Skin epidermis (tissue), 12 donors: Measurements from ENCODE around the gene PLEKHA1.

ENCODE experiments used
- H3K27ac ChIP-seq, 21 experiments: fragments of 200-600 bp; sonication (generic) in 11 of 21; one replicate each; pipeline ENCODE4 v1.5.0; 2020; ENCODE audit warnings: mild to moderate bottlenecking in 3 of 21, inconsistent platforms in 2 of 21, moderate library complexity in 2 of 21
- H3K4me3 ChIP-seq, 7 experiments: fragments of 200-600 bp; sonication (generic) in 2 of 7; one replicate each; pipeline ENCODE4 v1.5.0; 2020; ENCODE audit warnings: inconsistent platforms in 2 of 7, mild to moderate bottlenecking in 2 of 7, moderate library complexity in 1 of 7

Gene PLEKHA1

DNA sequence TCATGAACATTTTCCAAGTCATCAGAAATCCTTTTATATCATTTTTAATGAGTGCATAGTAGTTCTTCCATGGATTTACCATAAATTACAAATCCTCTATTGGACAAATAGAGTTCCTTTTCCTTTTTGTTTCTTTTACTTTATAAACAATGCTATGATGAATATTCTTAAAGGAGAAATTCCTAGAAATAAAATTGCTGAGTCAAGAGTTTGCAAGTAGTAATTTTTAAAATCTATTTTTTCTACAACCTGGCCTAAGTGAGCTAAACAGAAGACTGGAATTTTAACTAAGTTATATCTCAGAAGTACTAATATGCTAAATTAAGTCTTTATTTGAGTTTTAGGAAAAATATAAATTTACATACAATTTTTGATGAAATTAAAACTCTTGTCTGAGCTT lies 38.8 kb downstream of the PLEKHA1 start:
- no peak overlapping the region for H3K27ac ChIP-seq
- H3K4me3 ChIP-seq = no peak overlapping the region

GRCh38 chr10:122417667-122418066 lies 43.2 kb downstream of the PLEKHA1 start:
- peak overlapping the region in 7 of 21 experiments; percentile 8 to 77 (median 51) for H3K27ac ChIP-seq
- no peak overlapping the region for H3K4me3 ChIP-seq

DNA sequence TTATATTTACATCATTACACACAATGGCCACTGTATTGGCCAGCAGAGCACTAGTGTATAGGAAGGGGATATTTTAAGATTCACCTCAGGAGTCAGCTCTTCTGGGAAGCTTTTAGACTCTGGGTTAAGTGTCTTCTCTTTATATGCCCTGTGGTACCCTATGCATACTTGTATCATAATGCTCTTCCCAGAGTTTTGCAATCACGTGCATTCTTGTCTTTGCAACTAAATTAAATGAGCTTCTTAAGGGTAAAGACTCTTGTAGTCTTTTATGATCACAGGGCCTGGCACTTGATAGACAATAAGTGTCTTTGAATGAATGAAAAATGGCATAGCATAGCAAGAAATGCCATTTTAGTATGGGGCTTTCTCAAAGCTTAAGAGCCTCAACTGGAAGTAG lies 44.5 kb downstream of the PLEKHA1 start:
- no peak overlapping the region for H3K4me3 ChIP-seq
- peak overlapping the region in 2 of 21 experiments; percentile 41 to 59 for H3K27ac ChIP-seq

- no peak overlapping the region for H3K4me3 ChIP-seq
- peak overlapping the region in 9 of 21 experiments; percentile 15 to 61 (median 39) for H3K27ac ChIP-seq
Observed at GRCh38 chr10:122419876-122420623, 45.5 kb downstream of the PLEKHA1 start.

DNA sequence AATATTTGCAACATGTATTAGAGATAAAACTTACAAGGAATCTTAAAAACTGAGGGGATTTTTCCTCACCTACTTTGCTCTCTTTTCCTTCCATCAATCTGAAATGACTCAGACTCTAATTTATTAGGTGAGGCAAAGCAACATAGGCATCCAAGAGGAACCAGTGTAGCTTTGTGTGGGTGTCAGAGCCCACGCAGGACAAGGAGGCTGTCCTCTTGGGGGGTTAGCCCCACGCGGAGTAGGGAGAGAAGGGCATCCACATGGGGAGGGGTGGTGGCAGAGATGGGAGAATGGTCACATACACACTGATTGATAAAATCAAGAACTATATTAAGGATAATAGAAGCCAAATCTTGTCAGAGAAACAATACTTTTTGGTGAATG lies 46.1 kb downstream of the PLEKHA1 start:
- Histone ChIP-seq H3K27ac (peak overlapping the region in 11 of 21 experiments; percentile 3 to 61 (median 39)), H3K4me3 (no peak overlapping the region)

GRCh38 chr10:122421054-122421625 lies 46.6 kb downstream of the PLEKHA1 start:
- H3K4me3 ChIP-seq = no peak overlapping the region
- peak overlapping the region in 13 of 21 experiments; percentile 15 to 63 (median 43) for H3K27ac ChIP-seq

- Histone ChIP-seq H3K4me3 (no peak overlapping the region), H3K27ac (peak overlapping the region in 13 of 21 experiments; percentile 0 to 63 (median 43))
Observed at GRCh38 chr10:122421742-122422141, 47.2 kb downstream of the PLEKHA1 start.

GRCh38 chr10:122422266-122422989 lies 47.9 kb downstream of the PLEKHA1 start:
- H3K4me3 ChIP-seq = no peak overlapping the region

GRCh38 chr10:122424059-122424458 lies 49.6 kb downstream of the PLEKHA1 start:
- H3K27ac ChIP-seq = peak overlapping the region in 1 of 21 experiments; percentile 49
- H3K4me3 ChIP-seq = no peak overlapping the region

More at GRCh38 chr10:122422266-122422989, 47.9 kb downstream of the PLEKHA1 start:
- peak overlapping the region in 11 of 21 experiments; percentile 0 to 63 (median 40) for H3K27ac ChIP-seq

DNA sequence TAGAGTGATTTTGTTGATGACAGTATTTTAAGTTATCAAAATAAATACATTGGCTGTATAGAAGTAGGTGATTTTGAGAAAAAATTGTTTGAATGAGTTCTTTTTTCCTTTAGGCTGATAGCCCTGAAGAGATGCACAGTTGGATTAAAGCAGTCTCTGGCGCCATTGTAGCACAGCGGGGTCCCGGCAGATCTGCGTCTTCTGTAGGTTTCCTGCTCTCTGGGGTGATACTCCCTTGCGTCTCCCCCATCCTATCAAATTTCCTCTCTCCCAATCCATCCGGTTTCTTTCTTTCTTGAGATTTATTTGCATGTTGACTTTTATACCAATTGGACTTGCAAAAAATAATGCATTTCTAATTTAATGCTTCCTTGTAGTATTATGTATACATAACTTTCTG lies 52.3 kb downstream of the PLEKHA1 start:
- H3K27ac ChIP-seq = no peak overlapping the region
- no peak overlapping the region for H3K4me3 ChIP-seq

- Histone ChIP-seq H3K4me3 (no peak overlapping the region), H3K27ac (no peak overlapping the region)
Observed at GRCh38 chr10:122427280-122427679, 52.8 kb downstream of the PLEKHA1 start.

GRCh38 chr10:122435212-122435827 lies 60.8 kb downstream of the PLEKHA1 start:
- Histone ChIP-seq H3K27ac (no peak overlapping the region), H3K4me3 (no peak overlapping the region)

GRCh38 chr10:122441961-122442360 lies 67.5 kb downstream of the PLEKHA1 start:
- H3K4me3 ChIP-seq = no peak overlapping the region
- H3K27ac ChIP-seq = no peak overlapping the region

- Histone ChIP-seq H3K4me3 (no peak overlapping the region), H3K27ac (no peak overlapping the region)
Observed at GRCh38 chr10:122445469-122445868, 71.0 kb downstream of the PLEKHA1 start.

DNA sequence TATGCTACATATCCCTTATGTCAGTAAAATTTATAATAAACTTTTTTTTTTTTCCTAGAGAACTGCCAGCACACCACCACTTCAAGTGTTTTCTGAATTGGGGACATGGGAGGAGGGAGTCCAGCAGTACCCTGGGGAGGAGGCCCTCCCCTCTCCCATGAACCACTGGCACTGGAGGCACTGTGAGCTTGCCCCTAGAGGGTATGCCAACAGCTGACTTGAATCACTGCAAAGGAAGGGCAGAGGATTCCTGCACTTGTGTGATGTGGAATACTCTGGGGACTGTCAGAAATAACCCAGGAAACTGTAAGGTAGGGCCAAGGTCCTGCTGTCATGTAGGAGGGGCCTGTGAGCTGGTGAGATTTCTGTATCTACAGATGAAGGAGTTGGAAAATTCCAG lies 71.4 kb downstream of the PLEKHA1 start:
- Histone ChIP-seq H3K27ac (no peak overlapping the region), H3K4me3 (no peak overlapping the region)

DNA sequence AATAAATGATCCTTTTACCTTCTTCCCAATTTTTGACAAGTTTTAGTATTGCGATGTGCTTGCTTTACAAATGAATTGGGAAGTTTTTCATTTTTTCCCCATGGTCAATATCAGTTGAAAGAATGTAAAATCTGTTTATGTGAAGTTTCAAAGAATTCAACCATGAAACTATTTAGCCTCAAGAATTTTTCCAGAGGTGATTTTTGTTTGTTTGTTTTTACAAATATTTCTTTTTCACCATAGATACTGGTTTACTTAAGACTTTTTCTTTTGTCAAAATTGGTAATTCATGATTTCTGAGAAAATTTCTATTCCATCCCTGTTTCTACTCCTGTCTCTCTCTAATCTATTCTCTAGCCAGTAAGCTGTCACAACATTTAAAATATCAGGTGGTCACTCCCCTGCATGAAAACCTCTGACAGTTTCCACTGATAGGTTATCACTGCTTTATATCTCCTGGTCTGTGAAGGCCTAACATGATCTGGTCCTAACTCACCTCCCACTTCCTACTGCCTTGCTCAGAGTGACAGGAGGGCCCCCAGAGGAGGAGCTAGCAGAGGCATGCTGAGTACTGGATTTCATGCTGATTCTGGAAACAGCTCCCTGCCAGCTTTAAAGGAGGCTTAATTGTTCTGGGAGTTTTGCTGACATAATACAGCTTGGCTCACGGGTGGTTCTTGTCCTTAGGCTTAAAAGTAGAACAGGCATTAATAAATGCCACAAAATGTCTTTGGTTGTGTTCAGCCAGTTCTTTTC lies 72.3 kb downstream of the PLEKHA1 start:
- Histone ChIP-seq H3K27ac (peak overlapping the region in 1 of 21 experiments; percentile 42), H3K4me3 (no peak overlapping the region)

DNA sequence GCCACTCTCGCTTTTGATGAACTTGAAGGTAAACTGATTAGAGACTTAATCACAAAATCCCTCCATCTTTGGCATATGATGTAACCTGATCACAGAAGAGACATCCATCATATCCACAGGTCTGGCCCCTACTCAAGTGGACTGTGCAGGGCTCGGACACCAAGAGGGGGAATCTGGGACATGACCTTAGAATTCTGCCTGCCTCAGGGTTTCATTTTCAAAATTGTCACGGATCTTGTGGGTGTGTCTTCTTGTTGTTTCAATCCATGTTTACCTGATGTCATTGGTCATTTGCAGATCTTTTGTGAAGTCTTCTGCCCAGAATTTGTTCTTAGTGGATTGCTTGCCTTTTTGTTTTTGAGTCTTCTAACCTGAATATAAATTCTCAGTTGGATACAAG lies 74.1 kb downstream of the PLEKHA1 start:
- no peak overlapping the region for H3K27ac ChIP-seq

GRCh38 chr10:122449153-122449552 lies 74.6 kb downstream of the PLEKHA1 start:
- Histone ChIP-seq H3K4me3 (no peak overlapping the region), H3K27ac (no peak overlapping the region)

More for the DNA sequence above, 74.1 kb downstream of the PLEKHA1 start:
- no peak overlapping the region for H3K4me3 ChIP-seq

DNA sequence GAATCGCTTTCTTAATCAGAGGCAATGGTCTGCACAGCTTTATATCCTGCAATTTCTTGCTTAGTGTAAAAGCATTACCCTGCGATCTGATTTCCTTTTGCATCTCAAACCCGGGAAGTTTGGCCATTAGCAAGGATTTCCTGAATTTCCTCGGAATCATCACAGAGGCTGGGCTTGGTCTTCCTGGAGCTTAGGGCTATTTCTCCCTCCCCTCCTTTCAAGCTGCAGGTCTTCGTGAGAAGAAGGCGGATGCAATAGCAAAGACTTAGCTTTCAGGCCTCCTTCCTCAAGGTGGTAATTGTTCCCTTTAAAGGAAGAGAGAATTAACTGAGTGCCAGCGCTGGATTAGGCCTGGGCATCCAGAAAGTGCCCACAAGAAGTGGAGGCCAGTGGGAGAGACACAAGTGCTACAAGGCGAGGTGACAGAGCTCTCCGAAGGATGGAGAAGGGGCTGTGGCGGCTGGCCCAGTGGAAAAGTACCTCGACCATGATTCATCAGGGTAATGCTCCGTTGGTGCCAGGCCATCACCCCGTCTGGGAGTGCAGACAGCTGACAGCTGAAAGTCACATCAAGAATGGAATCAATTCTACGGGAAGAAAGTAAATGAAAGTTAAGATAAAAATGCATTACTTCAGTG lies 76.0 kb downstream of the PLEKHA1 start:
- Histone ChIP-seq H3K4me3 (no peak overlapping the region), H3K27ac (peak overlapping the region in 1 of 21 experiments; percentile 18)
